Activated T-helper 17 cell treated with anti-CD3 and anti-CD28 coated beads, Interleukin-2, amount 50 U/mL, for 72 hours (primary cell): ENCODE data around the gene RHEBL1. TPM values are rescaled to one million over a fixed set of nuclear protein-coding genes. Genes with fewer than 3 reads are reported as not detected.

Source experiments
- ATAC-seq: fragments of 150-1000 bp; cut with Tn5 transposase; replicated peaks from 2 replicates; pipeline ENCODE4 v1.10.0; 2021; ENCODE audit warnings: mild to moderate bottlenecking, moderate library complexity
- H3K27ac Mint-ChIP-seq: one replicate; pipeline ENCODE4 v1.8.0; 2022; ENCODE audit warnings: mixed read lengths
- H3K27me3 Mint-ChIP-seq: one replicate; pipeline ENCODE4 v1.8.0; 2022; ENCODE audit warnings: mixed read lengths
- H3K36me3 Mint-ChIP-seq: one replicate; pipeline ENCODE4 v1.8.0; 2022; ENCODE audit warnings: low read depth, mild to moderate bottlenecking, mixed read lengths
- H3K4me1 Mint-ChIP-seq: one replicate; pipeline ENCODE4 v1.8.0; 2022; ENCODE audit warnings: mixed read lengths
- H3K4me3 Mint-ChIP-seq: one replicate; pipeline ENCODE4 v1.8.0; 2022; ENCODE audit warnings: mild to moderate bottlenecking, mixed read lengths
- H3K9me3 Mint-ChIP-seq: one replicate; pipeline ENCODE4 v1.8.0; 2022; ENCODE audit warnings: mixed read lengths
- total RNA-seq, 2 donors: library from RNA; stranded (reverse); gene quantifications; one replicate each; pipeline ENCODE4 v1.2.3, GENCODE V29; 2022

RHEBL1 gene
- total RNA-seq, 2 donors from 2014 or later: 12.2 to 19.3 TPM

GRCh38 chr12:49040364-49040855 lies 29.4 kb downstream of the RHEBL1 start:
- Mint-ChIP-seq H3K36me3 (peaks cover 92% of the 10 kb centered on the region), H3K27ac (no peak overlapping the region)

GRCh38 chr12:49039421-49040363 lies 30.1 kb downstream of the RHEBL1 start:
- Mint-ChIP-seq H3K9me3 (no peaks in the 10 kb centered on the region), H3K27me3 (no peaks in the 10 kb centered on the region), H3K36me3 (peaks cover 92% of the 10 kb centered on the region), H3K27ac (no peak overlapping the region), H3K4me1 (peaks cover 4% of the 10 kb centered on the region), H3K4me3 (no peak overlapping the region)
- ATAC-seq: no peak

More at GRCh38 chr12:49040364-49040855, 29.4 kb downstream of the RHEBL1 start:
- Mint-ChIP-seq H3K4me3 (no peak overlapping the region), H3K9me3 (no peaks in the 10 kb centered on the region), H3K4me1 (peaks cover 4% of the 10 kb centered on the region), H3K27me3 (no peaks in the 10 kb centered on the region)
- no peak for ATAC-seq

- ATAC-seq: no peak
- Mint-ChIP-seq H3K27ac (no peak overlapping the region), H3K27me3 (no peaks in the 10 kb centered on the region), H3K4me3 (no peak overlapping the region), H3K9me3 (no peaks in the 10 kb centered on the region), H3K4me1 (peaks cover 4% of the 10 kb centered on the region), H3K36me3 (peaks cover 91% of the 10 kb centered on the region)
Measured at GRCh38 chr12:49038291-49038955, 31.4 kb downstream of the RHEBL1 start.

- Mint-ChIP-seq H3K27me3 (no peaks in the 10 kb centered on the region), H3K36me3 (peaks cover 88% of the 10 kb centered on the region), H3K4me1 (peaks cover 4% of the 10 kb centered on the region), H3K27ac (no peak overlapping the region), H3K4me3 (no peak overlapping the region), H3K9me3 (no peaks in the 10 kb centered on the region)
- ATAC-seq: no peak
Measured at GRCh38 chr12:49037947-49038237, 31.9 kb downstream of the RHEBL1 start.

GRCh38 chr12:49037111-49037946 lies 32.5 kb downstream of the RHEBL1 start:
- H3K27me3 Mint-ChIP-seq: no peaks in the 10 kb centered on the region
- peaks cover 4% of the 10 kb centered on the region for H3K4me1 Mint-ChIP-seq
- H3K27ac Mint-ChIP-seq: no peak overlapping the region
- no peak for ATAC-seq
- no peak overlapping the region for H3K4me3 Mint-ChIP-seq
- peaks cover 87% of the 10 kb centered on the region for H3K36me3 Mint-ChIP-seq
- H3K9me3 Mint-ChIP-seq: no peaks in the 10 kb centered on the region

GRCh38 chr12:49036029-49036428 lies 33.8 kb downstream of the RHEBL1 start:
- peaks cover 78% of the 10 kb centered on the region for H3K36me3 Mint-ChIP-seq

GRCh38 chr12:49034286-49034622 lies 35.5 kb downstream of the RHEBL1 start:
- Mint-ChIP-seq H3K27me3 (no peaks in the 10 kb centered on the region), H3K4me1 (peaks cover 4% of the 10 kb centered on the region), H3K9me3 (no peaks in the 10 kb centered on the region), H3K36me3 (peaks cover 78% of the 10 kb centered on the region), H3K27ac (no peak overlapping the region), H3K4me3 (no peak overlapping the region)
- ATAC-seq: no peak

More at GRCh38 chr12:49036029-49036428, 33.8 kb downstream of the RHEBL1 start:
- Mint-ChIP-seq H3K4me3 (no peak overlapping the region), H3K4me1 (peaks cover 4% of the 10 kb centered on the region), H3K27ac (no peak overlapping the region), H3K9me3 (no peaks in the 10 kb centered on the region), H3K27me3 (no peaks in the 10 kb centered on the region)
- no peak for ATAC-seq

GRCh38 chr12:49033611-49034285 lies 36.0 kb downstream of the RHEBL1 start:
- Mint-ChIP-seq H3K9me3 (no peaks in the 10 kb centered on the region), H3K4me3 (no peak overlapping the region), H3K36me3 (peaks cover 78% of the 10 kb centered on the region), H3K27ac (no peak overlapping the region), H3K4me1 (peaks cover 4% of the 10 kb centered on the region), H3K27me3 (no peaks in the 10 kb centered on the region)
- ATAC-seq: no peak

GRCh38 chr12:49032679-49033447 lies 36.9 kb downstream of the RHEBL1 start:
- no peak for ATAC-seq
- Mint-ChIP-seq H3K4me1 (peaks cover 4% of the 10 kb centered on the region), H3K9me3 (no peaks in the 10 kb centered on the region), H3K27ac (no peak overlapping the region), H3K4me3 (no peak overlapping the region), H3K27me3 (no peaks in the 10 kb centered on the region), H3K36me3 (peaks cover 79% of the 10 kb centered on the region)

- no peak for ATAC-seq
- Mint-ChIP-seq H3K27ac (no peak overlapping the region), H3K4me3 (no peak overlapping the region), H3K9me3 (no peaks in the 10 kb centered on the region), H3K36me3 (peaks cover 84% of the 10 kb centered on the region), H3K27me3 (no peaks in the 10 kb centered on the region), H3K4me1 (peaks cover 4% of the 10 kb centered on the region)
Measured at GRCh38 chr12:49032276-49032675, 37.5 kb downstream of the RHEBL1 start.

- no peak for ATAC-seq
- Mint-ChIP-seq H3K4me1 (peaks cover under 1% of the 10 kb centered on the region), H3K36me3 (peaks cover 84% of the 10 kb centered on the region), H3K9me3 (no peaks in the 10 kb centered on the region), H3K4me3 (no peak overlapping the region), H3K27ac (peak overlapping the region; percentile 48), H3K27me3 (no peaks in the 10 kb centered on the region)
Measured at GRCh38 chr12:49031573-49032161, 38.1 kb downstream of the RHEBL1 start.

GRCh38 chr12:49030714-49031572 lies 38.8 kb downstream of the RHEBL1 start:
- no peak overlapping the region for H3K4me3 Mint-ChIP-seq
- H3K36me3 Mint-ChIP-seq: peaks cover 84% of the 10 kb centered on the region
- H3K4me1 Mint-ChIP-seq: peaks cover 1% of the 10 kb centered on the region

More at GRCh38 chr12:49030714-49031572, 38.8 kb downstream of the RHEBL1 start:
- Mint-ChIP-seq H3K27me3 (no peaks in the 10 kb centered on the region), H3K27ac (peak overlapping the region; percentile 48), H3K9me3 (no peaks in the 10 kb centered on the region)
- no peak for ATAC-seq
